ENCODE results near the gene TOX2. TPM values are rescaled to one million over a fixed set of nuclear protein-coding genes. Genes with fewer than 3 reads are reported as not detected.

The TOX2 gene, protein sequence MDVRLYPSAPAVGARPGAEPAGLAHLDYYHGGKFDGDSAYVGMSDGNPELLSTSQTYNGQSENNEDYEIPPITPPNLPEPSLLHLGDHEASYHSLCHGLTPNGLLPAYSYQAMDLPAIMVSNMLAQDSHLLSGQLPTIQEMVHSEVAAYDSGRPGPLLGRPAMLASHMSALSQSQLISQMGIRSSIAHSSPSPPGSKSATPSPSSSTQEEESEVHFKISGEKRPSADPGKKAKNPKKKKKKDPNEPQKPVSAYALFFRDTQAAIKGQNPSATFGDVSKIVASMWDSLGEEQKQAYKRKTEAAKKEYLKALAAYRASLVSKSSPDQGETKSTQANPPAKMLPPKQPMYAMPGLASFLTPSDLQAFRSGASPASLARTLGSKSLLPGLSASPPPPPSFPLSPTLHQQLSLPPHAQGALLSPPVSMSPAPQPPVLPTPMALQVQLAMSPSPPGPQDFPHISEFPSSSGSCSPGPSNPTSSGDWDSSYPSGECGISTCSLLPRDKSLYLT
- total RNA-seq (2022) (not detected in 2 replicates), Bru-seq, nascent RNA (percentile 7 among the genes with signal in this experiment), BruChase-seq, experiment 1, labeled RNA remaining after a 2-hour chase (percentile 9 among the genes with signal in this experiment), BruChase-seq, experiment 2, labeled RNA remaining after a 6-hour chase (percentile 7 among the genes with signal in this experiment)
- long read RNA-seq, result 0 reads

GRCh38 chr20:43914311-43915210 is at the start of gene TOX2:
Gene TOX2 (plus strand): TSS chr20:43914852. CDS start chr20:43914892, 40 bp downstream.
- Histone ChIP-seq H3K4me1 (peaks cover 5% of the 10 kb centered on the region; the same call in 1 of the 2 replicates), H3K4me3 (ENCODE audit: low read depth, low read length) (peak within 1 kb of the TSS; percentile 29), H3K27me3 (replicated peaks; ENCODE audit: control insufficient read depth, insufficient read depth, low read length) (peaks cover 8% of the 10 kb centered on the region), H3K9me3 (peaks cover 28% of the 10 kb centered on the region), H3K36me3 (ENCODE audit: control insufficient read depth, insufficient read depth, low read length) (no peaks in the 10 kb centered on the region)
- CTCF ChIA-PET, result no interaction called here
- no TSS peak for BruUV-seq (replicated peaks)
- peak within 1 kb of the TSS; percentile 66 for H3K4me3 Mint-ChIP-seq (ENCODE audit: unreplicated experiment)
- POLR2A ChIA-PET, result no interaction called here
- peak; percentile 43 to 60 for DNase-seq
- TF ChIP-seq CTCF (IDR thresholded peaks at IDR 0.05; ENCODE audit: insufficient read depth in 1 of 2, low read depth in 1 of 2, low read length in 1 of 2, severe bottlenecking in 1 of 2, unreplicated experiment in 1 of 2), result no peak
- intact Hi-C loops (cut with micrococcal nuclease; ENCODE audit: unreplicated experiment), result no loop called here
- no peaks in the 10 kb centered on the region for H3K4me1 Mint-ChIP-seq (ENCODE audit: low read depth, unreplicated experiment)
- H3K27ac Mint-ChIP-seq (ENCODE audit: unreplicated experiment), result no peak within 1 kb of the TSS
- H3K27me3 Mint-ChIP-seq (ENCODE audit: insufficient read depth, unreplicated experiment), result peaks cover 24% of the 10 kb centered on the region
- peaks cover 24% of the 10 kb centered on the region for H3K9me3 Mint-ChIP-seq (ENCODE audit: unreplicated experiment)
- no peaks in the 10 kb centered on the region for H3K36me3 Mint-ChIP-seq (ENCODE audit: insufficient read depth, unreplicated experiment)

DNA sequence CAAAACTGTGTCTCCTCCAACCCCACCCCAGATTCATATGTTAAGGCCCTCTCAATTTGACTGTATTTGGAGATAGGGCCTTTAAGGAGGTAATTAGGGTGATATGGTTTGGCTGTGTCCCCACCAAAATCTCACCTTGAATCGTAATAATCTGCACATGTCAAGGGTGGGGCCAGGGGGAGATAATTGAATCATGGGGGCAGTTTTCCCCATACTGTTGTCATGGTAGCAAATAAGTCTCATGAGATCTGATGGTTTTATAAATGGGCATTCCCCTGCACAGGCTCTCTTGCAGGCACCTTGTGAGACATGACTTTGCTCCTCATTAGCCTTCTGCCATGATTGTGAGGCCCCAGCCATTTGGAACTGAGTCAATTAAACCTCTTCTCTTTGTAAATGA is 46.6 kb upstream of the TOX2 start:
- Histone ChIP-seq H3K27me3 (replicated peaks; ENCODE audit: control insufficient read depth, insufficient read depth, low read length) (no peaks in the 10 kb centered on the region), H3K4me1 (no peaks in the 10 kb centered on the region), H3K36me3 (ENCODE audit: control insufficient read depth, insufficient read depth, low read length) (no peaks in the 10 kb centered on the region), H3K4me3 (ENCODE audit: low read depth, low read length) (no peak overlapping the region), H3K9me3 (no peaks in the 10 kb centered on the region)
- H3K27me3 Mint-ChIP-seq (ENCODE audit: insufficient read depth, unreplicated experiment), result peaks cover 4% of the 10 kb centered on the region
- no peak overlapping the region for H3K4me3 Mint-ChIP-seq (ENCODE audit: unreplicated experiment)
- H3K9me3 Mint-ChIP-seq (ENCODE audit: unreplicated experiment), result no peaks in the 10 kb centered on the region
- intact Hi-C loops (cut with micrococcal nuclease; ENCODE audit: unreplicated experiment), result no loop called here
- POLR2A ChIA-PET, result no interaction called here
- CTCF ChIA-PET, result no interaction called here
- H3K36me3 Mint-ChIP-seq (ENCODE audit: insufficient read depth, unreplicated experiment), result no peaks in the 10 kb centered on the region
- DNase-seq, result no peak
- BruUV-seq (replicated peaks), result no TSS peak
- H3K4me1 Mint-ChIP-seq (ENCODE audit: low read depth, unreplicated experiment), result no peaks in the 10 kb centered on the region
- no peak overlapping the region for H3K27ac Mint-ChIP-seq (ENCODE audit: unreplicated experiment)
- no peak for TF ChIP-seq CTCF (IDR thresholded peaks at IDR 0.05; ENCODE audit: insufficient read depth in 1 of 2, low read depth in 1 of 2, low read length in 1 of 2, severe bottlenecking in 1 of 2, unreplicated experiment in 1 of 2)

DNA sequence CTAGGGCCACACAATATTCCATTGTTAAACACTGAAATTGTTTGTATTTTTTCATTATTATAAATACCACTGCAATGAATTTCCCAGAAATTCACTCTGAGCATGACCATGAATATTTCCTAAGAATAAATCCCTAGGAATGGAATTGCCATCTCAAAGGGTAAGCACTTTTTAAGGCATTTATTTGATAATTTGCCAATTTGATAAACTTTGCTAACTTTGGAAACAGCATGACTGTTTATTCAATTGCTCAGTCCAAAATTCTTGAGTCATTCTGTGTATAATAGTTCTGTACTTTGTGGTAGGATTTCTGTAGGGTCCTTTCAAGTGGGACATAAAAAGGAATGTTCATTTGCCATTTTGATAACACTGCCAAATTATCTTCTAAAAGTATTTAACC is 44.2 kb upstream of the TOX2 start:
- Mint-ChIP-seq H3K27me3 (ENCODE audit: insufficient read depth, unreplicated experiment) (peaks cover 10% of the 10 kb centered on the region), H3K4me1 (ENCODE audit: low read depth, unreplicated experiment) (no peaks in the 10 kb centered on the region), H3K4me3 (ENCODE audit: unreplicated experiment) (no peak overlapping the region), H3K27ac (ENCODE audit: unreplicated experiment) (no peak overlapping the region), H3K9me3 (ENCODE audit: unreplicated experiment) (no peaks in the 10 kb centered on the region), H3K36me3 (ENCODE audit: insufficient read depth, unreplicated experiment) (no peaks in the 10 kb centered on the region)
- Histone ChIP-seq H3K9me3 (no peaks in the 10 kb centered on the region), H3K36me3 (ENCODE audit: control insufficient read depth, insufficient read depth, low read length) (no peaks in the 10 kb centered on the region), H3K27me3 (replicated peaks; ENCODE audit: control insufficient read depth, insufficient read depth, low read length) (no peaks in the 10 kb centered on the region), H3K4me3 (ENCODE audit: low read depth, low read length) (no peak overlapping the region), H3K4me1 (no peaks in the 10 kb centered on the region)
- ChIA-PET POLR2A (no interaction called here), CTCF (no interaction called here)
- TF ChIP-seq CTCF (IDR thresholded peaks at IDR 0.05; ENCODE audit: insufficient read depth in 1 of 2, low read depth in 1 of 2, low read length in 1 of 2, severe bottlenecking in 1 of 2, unreplicated experiment in 1 of 2), result no peak
- intact Hi-C loops (cut with micrococcal nuclease; ENCODE audit: unreplicated experiment), result no loop called here
- no peak for DNase-seq
- BruUV-seq (replicated peaks), result no TSS peak

All from Caco-2 (cell line).